ENCODE results near the gene JMJD4. TPM values are rescaled to one million over a fixed set of nuclear protein-coding genes. Genes with fewer than 3 reads are reported as not detected.

JMJD4 gene
- total RNA-seq, 1 donor from 2014 or later: 13.4 TPM

GRCh38 chr1:227765261-227766014 lies 30.3 kb upstream of the JMJD4 start:
- Mint-ChIP-seq H3K36me3 (ENCODE audit: low read depth, unreplicated experiment) (peaks cover 26% of the 10 kb centered on the region), H3K4me1 (ENCODE audit: unreplicated experiment) (no peaks in the 10 kb centered on the region), H3K9me3 (ENCODE audit: unreplicated experiment) (no peaks in the 10 kb centered on the region), H3K4me3 (ENCODE audit: unreplicated experiment) (no peak overlapping the region), H3K27ac (ENCODE audit: unreplicated experiment) (no peak overlapping the region), H3K27me3 (ENCODE audit: unreplicated experiment) (peaks cover 2% of the 10 kb centered on the region)
- no peak for DNase-seq (ENCODE audit: low spot score)
- no peak for TF ChIP-seq CTCF (IDR thresholded peaks at IDR 0.05; ENCODE audit: unreplicated experiment)

GRCh38 chr1:227764019-227764391 lies 28.9 kb upstream of the JMJD4 start:
- H3K36me3 Mint-ChIP-seq (ENCODE audit: low read depth, unreplicated experiment): peaks cover 32% of the 10 kb centered on the region
- peaks cover 2% of the 10 kb centered on the region for H3K27me3 Mint-ChIP-seq (ENCODE audit: unreplicated experiment)
- H3K4me3 Mint-ChIP-seq (ENCODE audit: unreplicated experiment): no peak overlapping the region
- no peak overlapping the region for H3K27ac Mint-ChIP-seq (ENCODE audit: unreplicated experiment)
- DNase-seq (ENCODE audit: low spot score): no peak
- no peaks in the 10 kb centered on the region for H3K4me1 Mint-ChIP-seq (ENCODE audit: unreplicated experiment)
- H3K9me3 Mint-ChIP-seq (ENCODE audit: unreplicated experiment): no peaks in the 10 kb centered on the region
- no peak for TF ChIP-seq CTCF (IDR thresholded peaks at IDR 0.05; ENCODE audit: unreplicated experiment)

GRCh38 chr1:227763246-227764018 lies 28.3 kb upstream of the JMJD4 start:
- Mint-ChIP-seq H3K36me3 (ENCODE audit: low read depth, unreplicated experiment) (peaks cover 33% of the 10 kb centered on the region), H3K9me3 (ENCODE audit: unreplicated experiment) (no peaks in the 10 kb centered on the region), H3K4me1 (ENCODE audit: unreplicated experiment) (no peaks in the 10 kb centered on the region), H3K4me3 (ENCODE audit: unreplicated experiment) (no peak overlapping the region), H3K27me3 (ENCODE audit: unreplicated experiment) (peaks cover 2% of the 10 kb centered on the region), H3K27ac (ENCODE audit: unreplicated experiment) (no peak overlapping the region)
- TF ChIP-seq CTCF (IDR thresholded peaks at IDR 0.05; ENCODE audit: unreplicated experiment): no peak
- no peak for DNase-seq (ENCODE audit: low spot score)

- no peaks in the 10 kb centered on the region for H3K9me3 Mint-ChIP-seq (ENCODE audit: unreplicated experiment)
- H3K27ac Mint-ChIP-seq (ENCODE audit: unreplicated experiment): no peak overlapping the region
- peak; percentile 88 for DNase-seq (ENCODE audit: low spot score)
- H3K27me3 Mint-ChIP-seq (ENCODE audit: unreplicated experiment): peaks cover 2% of the 10 kb centered on the region
- H3K4me3 Mint-ChIP-seq (ENCODE audit: unreplicated experiment): no peak overlapping the region
- peak; percentile 60 for TF ChIP-seq CTCF (IDR thresholded peaks at IDR 0.05; ENCODE audit: unreplicated experiment)
- H3K4me1 Mint-ChIP-seq (ENCODE audit: unreplicated experiment): no peaks in the 10 kb centered on the region
- H3K36me3 Mint-ChIP-seq (ENCODE audit: low read depth, unreplicated experiment): peaks cover 24% of the 10 kb centered on the region
These were observed 27.3 kb upstream of the JMJD4 start for GRCh38 chr1:227762231-227762911.

Data from endothelial cell (in vitro differentiated cells).